Measurements from ENCODE around the gene CD163L1. TPM values are rescaled to one million over a fixed set of nuclear protein-coding genes. Genes with fewer than 3 reads are reported as not detected.
A peak's percentile ranks its signal among the peaks of the same experiment; 100 is the strongest.
"Not testable (repeated sequence)": the region's sequence is repeated elsewhere in the genome, so short reads cannot be mapped to it uniquely, and the experiment has no call there.

The CD163L1 gene
- total RNA-seq = 3.1 TPM
- long read RNA-seq, full-length matches to known transcripts = 2 of 3 reads
- long read RNA-seq, partial matches to known transcripts = 0 of 3 reads
- long read RNA-seq, other reads (novel, unspliced or antisense) = 1 of 3 reads

DNA sequence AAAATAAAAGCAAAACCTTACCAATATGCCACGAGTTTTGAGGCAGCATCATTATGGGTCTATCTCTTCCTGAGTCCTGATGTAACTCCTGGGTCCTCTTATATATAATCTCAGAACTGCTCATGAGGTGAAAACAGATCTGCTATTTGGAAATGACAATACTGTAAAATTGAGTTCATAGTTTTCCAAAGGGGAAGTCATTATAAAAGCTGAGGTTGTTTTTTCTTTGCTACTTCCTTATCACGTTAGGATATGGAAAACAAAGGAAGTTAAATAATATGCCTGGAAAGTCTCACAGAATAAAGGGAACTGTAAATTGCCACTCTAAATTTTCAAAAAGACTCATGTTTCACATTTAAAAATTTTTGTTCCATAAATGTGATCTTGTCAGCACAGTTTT, at the start of gene CD163L1:
CD163L1 (minus strand) TSS at position 78 of the 400 bp plus-strand sequence; CDS start at position 52, 26 bp downstream.
- intact Hi-C loops (cut with DNase I) = no loop called here
- DNase-seq (ENCODE audit: low spot score) = no peak

DNA sequence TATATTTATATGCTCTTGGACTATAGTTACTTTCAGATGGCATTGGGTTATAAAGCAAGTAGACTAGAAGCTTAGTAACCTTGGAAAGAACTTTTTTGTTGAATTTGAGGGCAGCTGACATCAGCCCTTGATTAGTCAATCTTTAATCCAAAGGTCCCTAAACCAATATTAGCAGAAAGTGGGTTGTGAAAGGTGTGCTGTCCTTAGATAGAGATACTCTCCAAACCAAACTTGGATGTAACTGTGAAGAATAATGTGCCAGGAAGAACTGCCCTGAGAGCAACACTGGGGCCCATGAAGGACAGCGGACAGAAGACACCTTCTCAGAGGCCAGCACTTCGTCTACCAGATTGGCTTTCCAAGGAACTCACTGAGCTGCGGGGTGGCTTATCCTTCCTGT, 49.1 kb upstream of the CD163L1 start:
- DNase-seq (ENCODE audit: low spot score) = no peak
- intact Hi-C loops (cut with DNase I) = no loop called here

- intact Hi-C loops (cut with DNase I) = no loop called here
- DNase-seq (ENCODE audit: low spot score) = no peak
Measured at GRCh38 chr12:7486512-7486911, 42.6 kb upstream of the CD163L1 start.

DNA sequence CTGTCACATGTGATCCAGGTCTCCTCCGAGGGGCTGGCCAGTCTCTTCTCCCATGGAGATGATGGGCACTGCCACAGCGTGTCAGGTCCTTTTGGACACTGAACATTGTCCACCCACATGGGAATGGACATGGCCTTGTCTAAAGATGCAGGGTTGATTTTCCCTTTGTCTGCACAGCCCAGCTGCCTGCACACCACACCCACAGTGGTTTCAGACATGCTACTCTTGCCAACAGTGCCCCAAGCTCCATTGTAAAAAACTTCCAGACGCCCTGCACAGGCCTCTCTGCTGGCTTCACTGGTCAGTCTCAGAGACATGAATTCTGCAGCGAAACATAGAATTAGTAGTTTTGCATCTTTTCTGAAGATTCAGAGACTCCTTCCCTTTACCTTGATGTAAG, 41.1 kb upstream of the CD163L1 start:
- intact Hi-C loops (cut with DNase I) = no loop called here
- no peak for DNase-seq (ENCODE audit: low spot score)

- no peak for DNase-seq (ENCODE audit: low spot score)
- intact Hi-C loops (cut with DNase I) = no loop called here
Measured at GRCh38 chr12:7483343-7483742, 39.4 kb upstream of the CD163L1 start.

DNA sequence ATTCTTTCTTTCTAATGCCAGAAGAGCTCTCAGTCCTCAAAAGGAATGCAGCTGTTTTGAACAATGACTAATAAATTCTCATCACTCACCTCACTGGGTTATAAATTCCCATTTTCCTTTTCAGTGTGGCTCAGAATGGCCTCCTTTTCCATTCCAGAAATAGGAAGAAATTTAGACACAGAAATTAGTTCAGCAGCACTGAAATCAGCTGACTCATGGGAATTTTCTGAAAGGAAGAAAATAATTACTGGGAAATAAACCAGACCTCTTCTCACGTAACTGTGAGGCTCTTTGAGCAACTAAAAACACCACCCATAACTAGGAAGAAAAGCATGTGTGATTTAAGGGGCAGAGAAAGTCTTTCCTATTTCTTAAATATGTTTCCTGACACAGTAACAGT, 35.8 kb upstream of the CD163L1 start:
- intact Hi-C loops (cut with DNase I) = no loop called here
- no peak for DNase-seq (ENCODE audit: low spot score)

DNA sequence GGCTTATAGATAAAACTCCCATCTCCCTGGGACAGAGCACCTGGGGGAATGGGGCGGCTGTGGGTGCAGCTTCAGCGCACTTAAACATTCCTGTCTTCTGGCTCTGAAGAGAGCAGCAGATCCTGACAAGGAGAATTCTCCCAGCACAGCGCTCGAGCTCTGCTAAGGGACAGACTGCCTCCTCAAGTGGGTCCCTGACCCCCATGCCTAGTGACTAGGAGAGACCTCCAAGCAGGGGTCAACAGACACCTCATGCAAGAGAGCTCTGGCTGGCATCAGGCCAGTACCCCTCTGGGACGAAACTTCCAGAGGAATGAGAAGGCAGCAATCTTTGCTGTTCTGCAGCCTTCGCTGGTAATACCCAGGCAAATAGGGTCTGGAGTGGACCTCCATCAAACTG, 28.1 kb upstream of the CD163L1 start:
- intact Hi-C loops (cut with DNase I) = no loop called here
- DNase-seq (ENCODE audit: low spot score) = no peak

- intact Hi-C loops (cut with DNase I) = loop anchor here (2.0 kb wide), 1 partner anchor 240 kb away; no protein-coding TSS in a partner anchor
- DNase-seq (ENCODE audit: low spot score) = no peak
Measured at GRCh38 chr12:7460375-7461259, 16.7 kb upstream of the CD163L1 start.

DNA sequence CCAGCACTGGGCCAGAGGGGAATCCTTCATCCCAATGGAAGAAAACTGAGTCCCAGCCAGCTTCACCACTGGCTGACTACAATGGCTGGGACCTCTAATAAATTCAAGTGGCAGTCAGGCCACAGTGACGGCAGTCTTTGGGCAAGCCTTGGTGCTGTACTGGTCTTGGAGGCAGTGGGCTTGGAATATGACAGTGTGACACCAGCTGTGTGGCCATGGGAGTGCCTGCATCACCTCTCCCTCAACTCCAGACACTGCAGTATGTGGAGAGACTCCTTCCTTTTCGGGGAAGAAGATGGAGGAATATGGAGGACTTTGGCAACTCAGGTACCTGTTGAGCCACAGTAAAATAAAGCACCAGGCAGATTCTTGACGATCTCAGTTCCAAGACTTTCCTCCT, 16.0 kb upstream of the CD163L1 start:
- intact Hi-C loops (cut with DNase I) = loop anchor here (2.0 kb wide), 1 partner anchor 239 kb away; no protein-coding TSS in a partner anchor
- no peak for DNase-seq (ENCODE audit: low spot score)

- intact Hi-C loops (cut with DNase I) = no loop called here
- no peak for DNase-seq (ENCODE audit: low spot score)
Measured at GRCh38 chr12:7451756-7452155, 7.8 kb upstream of the CD163L1 start.

DNA sequence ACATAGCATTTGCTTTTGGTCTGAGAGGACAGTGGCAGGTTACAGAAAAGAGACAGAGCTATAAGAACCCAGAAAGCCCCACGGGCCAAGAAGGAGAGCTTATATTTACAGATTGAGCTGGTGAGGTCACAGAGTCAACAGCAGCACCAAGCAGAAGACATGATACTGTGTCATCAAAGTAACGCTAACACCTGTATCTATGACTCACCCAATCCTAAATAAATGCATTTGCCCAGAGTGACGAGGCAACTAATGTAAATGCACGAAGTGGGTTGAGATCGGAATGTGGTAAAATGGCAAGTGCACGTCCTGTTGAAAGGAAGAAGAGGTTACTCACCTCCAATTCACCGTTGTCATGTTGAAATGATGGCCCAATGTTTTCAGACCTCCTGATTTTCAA, 6.7 kb upstream of the CD163L1 start:
- no peak for DNase-seq (ENCODE audit: low spot score)
- intact Hi-C loops (cut with DNase I) = no loop called here

DNA sequence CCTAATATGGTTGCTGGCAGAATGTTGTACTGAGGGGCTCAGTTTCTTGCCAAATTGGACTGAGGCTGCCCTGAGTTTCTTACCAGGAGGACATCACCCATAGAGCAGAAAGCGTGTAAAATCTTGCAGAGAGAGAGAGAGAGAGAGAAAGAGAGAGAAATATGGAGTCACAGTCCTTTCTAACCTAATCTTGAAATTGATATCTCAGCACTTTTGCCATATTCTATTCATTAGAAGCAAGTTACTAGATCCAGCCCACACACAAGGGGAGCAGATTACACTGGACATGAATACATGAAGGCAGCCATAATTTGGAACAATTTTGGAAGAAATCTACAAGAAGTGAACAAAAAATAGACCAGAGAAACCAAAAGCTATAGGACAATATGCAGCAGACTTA, 4.1 kb upstream of the CD163L1 start:
- no peak for DNase-seq (ENCODE audit: low spot score)
- intact Hi-C loops (cut with DNase I) = no loop called here

DNA sequence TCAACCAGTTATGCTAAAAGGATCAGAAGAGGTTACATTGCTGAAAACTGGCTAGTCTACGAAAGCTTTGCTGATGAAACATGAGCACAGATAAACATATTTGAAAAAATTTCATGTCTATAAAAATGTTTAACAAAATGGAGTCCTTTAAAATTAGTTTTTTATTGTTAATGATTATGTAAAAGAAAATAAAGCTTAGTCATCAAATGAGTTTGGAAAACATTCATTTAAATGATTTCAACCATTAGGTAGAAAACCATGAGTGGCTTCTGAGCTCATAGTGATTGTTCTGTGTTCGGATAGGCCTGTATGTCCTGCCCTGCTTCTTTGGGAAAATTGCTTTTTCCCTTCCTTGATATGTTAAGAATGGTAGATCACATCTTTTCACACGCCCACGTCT, 584 bp upstream of the CD163L1 start:
- no peak for DNase-seq (ENCODE audit: low spot score)
- intact Hi-C loops (cut with DNase I) = no loop called here

DNA sequence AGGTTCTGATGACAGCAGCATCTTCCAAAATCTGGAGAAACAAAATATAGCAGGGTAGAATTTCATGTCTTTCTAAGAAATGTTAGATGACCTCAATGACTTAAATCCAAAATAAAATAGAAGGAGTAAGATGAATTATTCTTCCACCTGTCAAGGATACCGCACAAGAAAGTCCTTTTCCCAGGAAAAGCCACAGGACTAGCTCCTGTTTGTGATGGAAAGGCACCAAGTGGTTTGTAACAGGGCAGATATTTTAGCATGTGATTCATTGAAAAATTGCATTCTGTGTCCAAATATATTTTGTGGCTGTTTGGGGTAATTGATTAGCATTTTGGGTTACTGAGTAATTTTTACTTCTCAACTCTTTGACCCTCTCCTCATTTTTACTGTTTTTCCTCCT, 2.7 kb downstream of the CD163L1 start:
- DNase-seq (ENCODE audit: low spot score) = no peak
- intact Hi-C loops (cut with DNase I) = no loop called here

GRCh38 chr12:7439579-7440505, 4.1 kb downstream of the CD163L1 start:
- DNase-seq (ENCODE audit: low spot score) = peak; percentile 81
- intact Hi-C loops (cut with DNase I) = no loop called here

DNA sequence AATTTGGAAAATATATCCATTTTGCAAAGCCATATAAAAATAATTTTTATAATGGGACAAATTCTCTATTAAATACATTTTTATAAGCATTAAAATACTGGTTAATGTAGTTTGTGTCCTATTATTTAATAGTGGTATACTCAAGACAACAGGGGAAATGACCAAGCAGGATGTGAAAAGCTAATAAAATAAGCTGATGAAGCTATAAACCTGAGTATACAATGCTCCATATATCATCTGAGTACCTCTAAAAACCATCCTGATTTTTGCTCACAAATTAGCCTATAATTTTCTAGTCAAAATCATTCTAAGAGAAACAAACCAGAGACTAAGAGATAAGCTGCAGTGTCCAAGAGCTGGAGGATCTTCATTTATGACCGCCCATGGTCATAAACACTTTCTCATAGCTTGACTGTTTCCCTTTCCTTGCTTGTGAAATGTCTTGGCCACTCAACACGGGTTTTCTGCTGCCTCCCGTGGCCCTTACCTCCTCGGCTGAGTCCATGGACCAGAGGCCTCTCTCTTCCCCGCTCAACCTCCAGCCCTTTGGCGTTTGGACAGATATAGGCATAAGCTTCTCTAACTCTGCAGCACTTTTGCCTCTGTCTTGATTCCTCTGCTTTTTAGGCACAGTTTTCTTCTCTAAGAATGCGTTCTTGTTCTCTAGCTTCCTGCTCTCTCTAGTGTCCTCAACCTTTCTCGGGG, 5.5 kb downstream of the CD163L1 start:
- DNase-seq (ENCODE audit: low spot score); intact Hi-C loops (cut with DNase I): not testable (repeated sequence)

GRCh38 chr12:7437494-7437893, 6.5 kb downstream of the CD163L1 start:
- DNase-seq (ENCODE audit: low spot score); intact Hi-C loops (cut with DNase I): not testable (repeated sequence)

DNA sequence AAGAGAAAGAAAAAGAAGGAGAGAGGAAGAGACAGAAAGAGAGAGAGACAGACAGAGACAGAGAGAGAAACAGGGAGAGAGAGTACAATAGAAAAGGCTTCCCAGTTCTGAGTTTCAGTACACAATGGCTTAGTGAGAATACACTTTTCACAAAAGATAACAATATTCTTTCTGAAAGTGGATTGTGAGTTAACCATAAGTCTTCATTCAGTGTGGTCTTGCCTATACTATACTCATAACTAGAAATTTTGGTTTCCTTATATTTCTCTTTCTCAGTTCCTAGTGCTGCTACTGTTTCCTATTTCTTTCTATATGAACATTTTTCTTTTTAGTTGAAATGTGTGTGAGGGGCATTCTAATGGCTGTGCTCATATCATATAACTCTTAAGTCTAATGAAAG, 9.3 kb downstream of the CD163L1 start:
- no peak for DNase-seq (ENCODE audit: low spot score)
- intact Hi-C loops (cut with DNase I) = no loop called here

GRCh38 chr12:7433276-7433822, 10.6 kb downstream of the CD163L1 start:
- no peak for DNase-seq (ENCODE audit: low spot score)
- intact Hi-C loops (cut with DNase I) = no loop called here

Data from cardiac septum (tissue), 1 donor.